ENCODE results near the gene SPOCK2.

Gene SPOCK2

DNA sequence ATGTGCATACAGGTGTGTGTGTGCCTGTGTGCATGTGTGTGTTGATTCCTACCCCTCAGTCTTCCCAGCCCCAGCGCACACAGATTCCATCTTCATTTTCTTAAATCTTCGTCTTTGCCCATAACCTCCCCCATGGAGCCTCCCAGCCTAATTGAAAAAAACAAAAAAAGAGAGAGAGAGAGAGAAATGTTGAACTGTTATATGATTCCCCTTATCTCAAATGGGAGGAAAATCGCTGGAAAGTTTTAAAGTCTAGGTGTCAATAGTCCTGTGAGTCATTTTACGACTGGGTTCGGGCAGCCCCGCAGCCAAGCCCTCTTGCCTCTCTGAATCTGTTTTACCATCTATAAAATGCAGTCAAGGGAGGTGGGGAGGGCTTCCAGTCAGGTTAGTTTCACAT, 60.9 kb downstream of the SPOCK2 start:
- DNase-seq (ENCODE audit: low spot score) = no peak

DNA sequence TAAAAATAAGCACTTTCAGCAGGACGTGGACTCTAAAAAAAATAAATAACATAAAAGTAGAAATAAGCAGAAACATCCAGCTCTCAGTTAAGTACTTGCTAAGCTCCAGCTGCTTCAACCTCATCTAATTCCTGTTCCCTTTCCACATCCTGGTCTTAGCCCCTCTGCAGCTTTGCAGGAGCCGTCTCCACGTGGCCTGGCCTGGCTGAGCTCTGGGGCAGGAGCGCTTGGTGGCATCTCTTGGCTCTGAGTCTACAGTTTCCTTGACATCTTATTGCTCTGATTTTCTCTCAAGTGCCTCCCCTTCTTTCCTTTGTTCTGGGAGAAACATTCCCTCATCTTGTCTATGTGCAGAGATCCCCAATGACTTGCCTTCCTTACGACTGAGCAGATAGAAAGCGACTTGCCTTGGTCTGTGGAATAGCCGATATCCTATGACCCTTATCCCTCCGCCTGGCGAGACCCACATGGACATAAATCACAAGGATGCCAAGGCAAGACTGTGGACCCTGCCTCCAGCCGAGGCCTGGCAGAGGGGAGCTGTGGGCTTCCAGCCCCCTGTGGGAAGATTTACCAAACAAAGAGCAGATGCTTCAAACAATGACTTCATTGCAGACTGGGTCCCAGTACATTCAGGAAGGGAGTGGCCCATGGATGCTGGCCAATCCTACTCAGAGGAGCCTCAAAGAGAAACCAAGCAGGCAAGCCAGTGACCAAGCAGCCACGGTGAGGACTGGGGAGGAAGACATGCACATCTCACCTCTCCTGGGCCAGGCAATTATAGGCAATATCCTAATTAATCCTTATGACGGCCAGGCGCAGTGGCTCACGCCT, 61.9 kb downstream of the SPOCK2 start:
- DNase-seq (ENCODE audit: low spot score) = no peak

DNA sequence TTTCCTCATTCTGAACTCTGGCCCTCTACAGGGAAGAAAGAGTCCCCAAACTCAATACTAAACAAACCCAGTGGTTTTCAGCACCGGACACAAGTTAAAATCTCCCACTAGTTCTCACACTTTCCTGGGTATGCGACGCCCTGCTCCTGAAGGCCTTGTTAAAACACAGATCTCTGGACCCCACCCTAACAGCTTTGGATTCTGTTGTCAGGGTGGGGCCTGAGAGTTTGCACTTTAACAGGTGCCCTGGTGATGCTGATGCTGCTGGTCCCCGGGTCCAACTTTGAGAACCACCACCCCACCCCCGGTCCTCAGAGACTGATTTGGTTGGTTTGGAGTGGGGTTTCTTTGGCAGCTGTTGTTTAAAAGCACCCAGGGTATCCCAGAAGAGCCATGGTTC, 62.5 kb downstream of the SPOCK2 start:
- DNase-seq (ENCODE audit: low spot score) = no peak

DNA sequence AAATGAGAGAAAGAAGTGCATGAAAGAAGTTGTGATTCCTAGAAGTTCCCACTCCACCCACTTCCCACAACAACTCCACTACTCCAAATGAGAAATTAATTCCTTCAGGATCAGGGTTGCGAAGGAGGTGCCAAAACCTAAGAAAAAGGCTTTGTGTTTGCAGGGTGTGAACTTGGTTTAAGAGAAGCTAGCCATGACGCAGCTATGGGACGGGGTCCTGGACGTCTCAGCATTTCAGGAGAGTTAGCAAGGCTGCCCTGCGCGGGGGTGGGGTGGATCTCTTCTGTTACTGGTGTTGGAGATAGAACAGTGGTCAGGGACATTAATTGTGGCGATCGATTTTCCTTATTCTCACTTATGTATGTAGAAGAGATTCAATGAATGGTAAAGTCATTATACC, 63.0 kb downstream of the SPOCK2 start:
- DNase-seq (ENCODE audit: low spot score) = no peak

DNA sequence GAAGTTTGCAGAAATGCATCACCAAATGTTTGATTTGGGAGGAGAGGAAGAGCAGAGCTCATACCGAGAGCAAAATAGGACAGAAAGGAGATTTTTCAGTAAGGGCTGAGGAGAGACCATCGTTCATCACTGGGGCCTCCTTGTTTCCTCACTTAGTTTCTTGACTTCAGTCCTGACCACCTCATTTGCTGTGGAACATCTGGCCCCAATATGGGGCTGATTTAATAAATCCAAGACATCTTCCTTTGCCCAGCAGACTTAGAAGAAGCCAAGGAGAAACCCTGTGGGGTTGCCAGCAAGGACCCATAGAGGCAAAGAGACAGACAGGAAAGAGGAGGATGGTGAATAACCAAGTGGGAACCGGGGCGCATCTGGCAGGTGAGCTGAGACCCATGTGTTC, 63.8 kb downstream of the SPOCK2 start:
- no peak for DNase-seq (ENCODE audit: low spot score)

DNA sequence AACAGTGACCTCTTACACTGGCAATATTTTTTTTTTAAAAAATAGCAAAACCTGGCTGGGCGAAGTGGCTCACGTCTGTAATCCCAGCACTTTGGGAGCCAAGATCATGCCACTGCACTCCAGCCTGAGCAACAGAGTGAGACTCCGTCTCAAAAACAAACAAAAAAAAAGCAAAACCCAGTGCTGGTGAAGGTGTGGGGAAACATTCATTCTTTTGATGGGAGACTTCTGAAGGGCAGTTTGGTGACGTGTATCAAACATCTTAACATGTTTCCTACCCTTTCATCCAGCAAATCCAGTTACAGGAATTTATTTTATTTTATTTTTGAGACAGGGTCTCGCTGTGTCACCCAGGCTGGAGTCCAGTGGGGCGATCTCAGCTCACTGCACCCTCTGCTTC, 66.1 kb downstream of the SPOCK2 start:
- DNase-seq (ENCODE audit: low spot score) = no peak

DNA sequence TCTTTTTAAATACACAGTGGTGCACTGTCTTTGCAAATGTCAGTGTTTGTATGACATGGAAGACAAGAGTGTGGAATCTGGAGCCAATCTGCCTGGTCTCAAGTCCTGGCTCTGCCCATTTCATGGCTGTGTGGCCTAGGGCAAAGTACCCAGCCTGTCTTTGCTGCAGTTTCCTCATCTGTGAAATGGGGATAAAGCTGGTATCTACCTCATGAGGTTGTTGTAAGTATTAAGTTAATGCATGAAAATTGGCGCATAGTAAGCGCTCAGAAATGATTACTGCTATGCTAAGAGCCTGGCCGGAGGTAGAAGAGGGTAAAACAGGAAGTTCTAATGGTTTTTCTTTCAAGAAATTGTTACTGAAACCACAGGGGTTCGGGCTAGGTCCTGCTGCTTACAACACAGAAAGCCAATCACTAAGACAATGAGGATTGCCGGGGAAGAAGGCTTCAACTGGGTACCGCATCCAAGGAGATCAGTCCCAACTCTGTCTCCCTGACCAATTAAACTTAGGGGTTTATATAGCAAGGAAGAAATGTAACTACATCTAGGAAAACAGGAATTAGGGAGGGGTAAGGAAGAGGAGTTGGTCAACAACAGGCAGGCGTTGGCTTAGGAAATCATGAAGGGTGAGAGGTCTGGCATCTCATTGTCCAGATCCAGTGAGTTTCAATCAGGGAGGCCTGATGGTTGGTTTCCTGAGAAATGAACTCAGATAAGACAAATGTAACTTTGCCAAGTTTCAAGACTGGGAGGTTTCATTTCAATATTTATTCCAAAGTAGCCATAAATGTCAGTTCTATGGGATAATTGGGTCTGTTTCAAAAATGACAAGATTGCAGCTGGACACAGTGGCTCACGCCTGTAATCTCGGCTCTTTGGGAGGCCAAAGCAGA, 67.2 kb downstream of the SPOCK2 start:
- no peak for DNase-seq (ENCODE audit: low spot score)

DNA sequence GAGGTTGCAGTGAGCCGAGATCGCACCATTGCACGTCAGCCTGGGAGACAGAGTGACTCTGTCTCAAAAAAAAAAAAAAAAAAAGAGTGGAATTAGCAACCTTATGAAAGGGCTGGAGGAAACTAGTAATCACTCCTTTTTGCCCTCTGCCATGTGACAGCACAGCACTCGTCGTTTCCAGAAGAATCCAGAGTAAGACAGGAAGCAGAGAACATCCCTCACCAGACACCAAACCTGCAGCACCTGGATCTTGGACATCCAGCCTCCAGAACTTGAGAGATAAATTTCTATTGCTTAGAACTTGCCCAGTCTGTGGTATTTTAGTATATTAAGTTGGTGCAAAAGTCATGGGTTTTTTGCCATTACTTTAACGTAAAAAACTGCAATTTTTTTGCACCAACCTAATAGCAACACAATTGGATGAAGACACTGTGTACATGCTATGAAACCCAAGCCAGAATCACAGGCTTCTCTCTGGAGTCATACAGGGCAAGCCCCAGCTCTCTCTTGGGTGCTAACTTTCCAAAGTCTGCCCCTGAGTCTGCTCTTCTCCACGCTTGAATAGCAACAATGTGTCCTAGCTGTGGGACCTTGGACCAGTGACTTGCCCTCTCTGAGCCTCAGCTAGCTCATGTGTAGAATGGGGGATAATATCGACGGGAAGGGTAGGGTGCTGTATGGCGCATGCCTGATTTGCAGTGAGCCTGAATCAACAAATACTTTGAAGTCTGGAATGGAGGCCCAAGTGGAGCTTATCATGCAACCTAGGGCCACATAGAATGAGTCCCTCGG, 69.1 kb downstream of the SPOCK2 start:
- DNase-seq (ENCODE audit: low spot score) = no peak

DNA sequence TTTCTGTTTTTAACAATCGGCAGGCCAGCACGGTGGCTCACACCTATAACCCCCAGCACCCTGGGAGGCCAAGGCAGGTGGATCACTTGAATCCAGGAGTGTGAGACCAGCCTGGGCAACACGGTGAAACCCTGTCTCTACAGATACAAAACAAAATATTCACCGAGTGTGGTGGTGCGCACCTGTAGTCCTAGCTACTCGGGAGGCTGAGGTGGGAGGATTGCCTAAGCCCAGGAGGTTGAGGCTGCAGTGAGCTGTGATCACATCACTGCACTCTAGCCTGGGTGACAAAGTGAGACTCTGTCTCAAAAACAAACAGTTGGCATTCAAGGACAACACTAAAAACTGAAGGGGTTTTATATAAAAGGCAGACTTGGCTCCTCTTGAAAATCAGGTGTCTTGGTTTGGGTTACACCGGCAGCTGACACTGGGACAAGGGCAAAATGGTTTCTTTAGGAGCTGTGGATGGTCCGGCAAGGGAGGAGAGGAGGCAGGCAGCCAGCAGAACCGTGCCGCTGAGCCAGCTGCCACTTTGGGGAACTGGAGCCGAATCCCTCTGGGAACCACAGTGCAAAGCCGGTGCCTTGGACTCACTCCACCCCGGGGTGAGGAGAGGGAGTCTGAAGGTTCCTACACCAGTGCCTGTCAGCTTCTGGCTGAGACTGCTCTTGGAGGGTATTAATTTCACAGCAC, 71.6 kb downstream of the SPOCK2 start:
- DNase-seq (ENCODE audit: low spot score) = no peak

DNA sequence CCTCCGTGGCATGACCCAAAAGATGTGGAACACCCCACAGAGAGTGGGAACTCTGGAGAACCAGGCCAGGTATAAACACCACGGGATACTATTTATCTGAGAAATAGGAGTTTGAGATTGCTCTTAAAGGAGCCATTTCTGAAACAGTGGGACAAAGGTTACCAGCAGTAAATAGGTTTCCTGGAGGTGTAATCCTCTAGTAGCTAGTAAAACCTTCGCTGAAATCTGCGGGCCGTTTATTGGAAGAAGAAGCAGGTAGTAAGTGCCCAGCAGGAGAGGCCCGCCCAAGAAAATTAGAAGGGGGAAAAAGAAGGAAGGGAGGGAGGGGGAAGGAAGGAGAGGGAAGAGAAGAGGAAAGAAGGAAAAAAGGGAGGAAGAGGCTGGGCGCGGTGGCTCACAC, 72.5 kb downstream of the SPOCK2 start:
- no peak for DNase-seq (ENCODE audit: low spot score)

DNA sequence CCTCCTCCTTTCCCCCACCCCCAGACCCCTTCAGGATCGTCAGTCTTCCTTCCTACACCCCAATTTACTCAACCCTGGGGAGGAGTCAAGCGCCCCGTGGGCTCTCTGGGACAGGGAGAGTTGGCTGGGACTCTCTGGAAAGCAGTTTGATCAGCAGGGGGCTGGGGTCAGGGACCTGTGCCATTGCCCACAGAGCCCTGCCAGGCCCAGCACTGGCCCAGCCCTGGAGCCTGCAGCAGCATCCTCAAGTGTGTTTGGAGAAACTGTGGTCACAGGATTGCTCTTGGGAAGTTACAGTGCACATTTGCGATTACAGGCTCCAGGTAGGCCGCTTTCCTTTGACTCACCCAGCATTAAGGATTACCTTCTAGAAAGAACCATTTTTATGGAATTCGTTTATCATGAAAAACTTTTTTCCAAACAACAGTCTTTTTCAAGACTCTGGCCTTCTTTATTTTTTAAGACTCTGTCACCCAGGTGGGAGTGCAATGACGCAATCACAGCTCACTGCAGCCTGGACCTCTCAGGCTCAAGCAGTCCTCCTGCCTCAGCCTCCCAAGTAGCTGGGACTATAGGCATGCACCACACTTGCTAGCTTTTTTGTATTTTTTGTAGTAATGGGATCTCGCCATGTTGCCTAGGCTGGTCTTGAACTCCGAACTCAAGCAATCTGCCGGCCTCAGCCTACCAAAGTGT, 73.4 kb downstream of the SPOCK2 start:
- no peak for DNase-seq (ENCODE audit: low spot score)

DNA sequence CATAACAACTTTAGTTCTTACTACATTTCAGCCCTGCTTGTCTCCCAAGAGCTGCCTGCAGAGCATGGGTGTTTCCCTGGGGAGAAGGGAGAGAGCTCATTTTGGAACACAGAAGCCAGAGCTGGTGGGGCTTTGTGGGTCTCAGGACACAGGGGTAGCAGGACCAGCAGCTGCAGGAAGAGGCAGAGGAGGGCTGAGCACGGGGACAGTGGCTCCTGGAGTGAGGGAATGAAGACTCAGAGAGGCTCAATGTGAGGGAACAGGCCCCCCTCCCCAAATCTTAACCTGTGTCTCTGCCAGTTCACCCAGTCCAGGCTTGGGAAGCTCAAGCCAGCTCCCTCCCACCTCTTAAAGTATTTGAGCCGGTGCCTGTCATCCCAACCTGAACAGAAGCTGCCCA, 74.2 kb downstream of the SPOCK2 start:
- no peak for DNase-seq (ENCODE audit: low spot score)

DNA sequence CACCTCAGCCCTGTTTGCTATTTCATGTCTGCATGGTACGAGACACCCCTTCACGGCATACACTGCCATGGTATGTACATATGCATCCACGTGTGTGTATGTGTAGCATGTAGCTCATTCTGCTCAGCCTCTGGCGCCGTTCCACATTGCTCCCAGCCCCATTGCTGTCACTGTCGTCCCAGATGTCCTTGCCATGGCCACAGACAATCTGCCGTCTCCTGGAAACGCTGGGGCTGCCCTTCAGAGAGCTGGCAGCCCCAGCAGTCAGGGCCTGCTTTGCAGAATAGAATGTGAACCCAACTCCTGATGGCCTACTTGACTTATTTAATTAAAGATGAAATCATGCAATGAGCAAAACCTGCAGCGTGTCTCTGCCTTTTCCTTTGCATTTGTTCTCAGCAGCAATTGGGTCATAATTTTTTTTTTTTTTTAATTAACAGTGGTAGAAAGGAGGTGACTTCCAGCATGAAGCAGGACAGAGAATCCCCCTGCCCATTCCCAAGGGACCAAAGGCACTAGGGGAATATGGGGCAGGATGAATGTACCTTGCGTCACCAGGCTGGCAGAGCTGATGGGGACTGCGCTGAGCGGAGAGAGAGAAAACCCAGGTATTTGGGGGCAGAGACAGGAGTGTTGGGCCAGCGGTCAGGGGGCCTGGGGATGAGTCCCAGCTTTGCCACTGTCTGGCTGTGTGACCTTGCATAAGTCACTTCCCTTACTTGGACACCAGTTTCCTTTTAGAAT, 75.0 kb downstream of the SPOCK2 start:
- no peak for DNase-seq (ENCODE audit: low spot score)

DNA sequence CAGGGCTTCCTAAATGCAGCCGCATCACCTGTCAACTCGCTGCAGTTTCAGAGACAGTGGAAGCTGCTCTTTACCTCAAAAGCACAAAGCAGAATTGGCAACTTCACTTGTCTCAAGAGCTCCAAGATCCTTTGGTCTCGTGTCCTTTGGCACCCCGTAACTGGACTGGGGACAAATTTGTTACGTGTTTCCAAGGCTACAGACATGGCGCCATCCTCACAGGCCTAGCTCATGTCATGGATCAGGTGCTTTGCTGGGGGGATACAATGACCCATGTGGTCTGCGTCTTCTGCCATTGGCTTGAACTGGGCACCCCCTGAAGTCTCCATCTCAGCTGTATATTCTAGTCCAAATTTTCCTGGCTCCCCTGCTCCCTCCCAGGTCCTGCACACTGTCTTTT, 75.6 kb downstream of the SPOCK2 start:
- no peak for DNase-seq (ENCODE audit: low spot score)

DNA sequence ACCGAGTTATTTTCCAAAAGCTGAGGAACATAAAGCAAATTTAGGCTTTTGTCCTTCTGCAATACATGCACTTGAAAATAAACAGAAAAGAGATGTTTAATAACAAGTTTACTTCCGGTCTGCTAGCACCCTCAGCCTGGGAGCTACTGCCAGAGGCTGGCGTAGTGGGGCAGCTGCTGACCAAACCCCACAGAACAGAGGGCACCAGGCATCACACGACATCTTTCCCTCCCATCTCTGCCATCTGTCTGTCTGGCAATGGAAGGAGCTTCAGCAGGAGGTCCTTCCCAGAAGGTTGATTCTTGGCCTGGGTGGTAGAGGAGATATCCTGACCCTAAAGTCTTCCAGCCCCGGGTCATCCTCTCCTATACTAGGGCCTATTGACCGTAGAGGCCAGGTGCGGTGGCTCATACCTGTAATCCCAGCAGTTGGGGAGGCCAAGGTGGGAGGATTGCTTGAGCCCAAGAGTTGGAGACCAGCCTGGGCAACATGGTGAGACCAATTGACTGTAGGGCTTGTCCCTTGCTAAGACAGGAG, 76.3 kb downstream of the SPOCK2 start:
- no peak for DNase-seq (ENCODE audit: low spot score)

DNA sequence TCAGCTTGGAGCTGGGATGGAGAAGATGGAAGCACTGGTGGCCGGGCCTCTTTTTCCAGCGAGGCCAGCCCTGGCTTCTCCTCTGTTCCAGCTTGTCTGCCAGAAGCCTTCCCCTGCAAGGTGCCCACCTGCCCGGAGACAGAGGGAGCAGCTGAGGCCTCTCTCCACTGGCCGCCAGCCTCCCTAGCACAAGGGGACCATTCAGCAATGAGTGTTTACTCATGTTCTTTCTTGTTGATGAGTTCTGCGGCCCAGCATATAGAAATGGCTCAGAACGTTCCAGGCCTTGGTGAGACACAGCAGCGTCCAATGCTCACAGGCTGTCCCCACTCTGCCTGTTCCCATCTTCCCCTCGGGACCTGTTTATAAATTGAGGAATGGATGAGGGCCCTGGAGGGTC, 76.9 kb downstream of the SPOCK2 start:
- DNase-seq (ENCODE audit: low spot score) = no peak

DNA sequence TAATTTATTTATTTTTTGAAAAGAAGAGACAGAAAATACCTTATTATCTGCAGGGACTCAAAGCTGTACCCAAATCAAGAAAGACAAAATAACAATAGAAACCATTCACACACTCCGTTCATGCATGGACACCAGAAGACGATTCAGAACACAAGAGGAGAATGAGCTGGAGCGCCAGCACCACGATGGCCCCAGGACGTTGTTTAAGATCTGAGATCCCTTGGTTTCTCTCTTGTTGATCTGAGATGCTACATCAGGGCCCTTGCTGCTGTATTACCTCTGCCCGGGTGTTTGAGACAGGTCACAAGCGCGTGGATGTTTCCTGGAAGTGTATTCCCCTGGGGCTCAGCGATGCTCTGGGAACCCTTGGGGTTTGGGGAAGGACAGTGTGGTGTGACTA, 77.3 kb downstream of the SPOCK2 start:
- no peak for DNase-seq (ENCODE audit: low spot score)

DNA sequence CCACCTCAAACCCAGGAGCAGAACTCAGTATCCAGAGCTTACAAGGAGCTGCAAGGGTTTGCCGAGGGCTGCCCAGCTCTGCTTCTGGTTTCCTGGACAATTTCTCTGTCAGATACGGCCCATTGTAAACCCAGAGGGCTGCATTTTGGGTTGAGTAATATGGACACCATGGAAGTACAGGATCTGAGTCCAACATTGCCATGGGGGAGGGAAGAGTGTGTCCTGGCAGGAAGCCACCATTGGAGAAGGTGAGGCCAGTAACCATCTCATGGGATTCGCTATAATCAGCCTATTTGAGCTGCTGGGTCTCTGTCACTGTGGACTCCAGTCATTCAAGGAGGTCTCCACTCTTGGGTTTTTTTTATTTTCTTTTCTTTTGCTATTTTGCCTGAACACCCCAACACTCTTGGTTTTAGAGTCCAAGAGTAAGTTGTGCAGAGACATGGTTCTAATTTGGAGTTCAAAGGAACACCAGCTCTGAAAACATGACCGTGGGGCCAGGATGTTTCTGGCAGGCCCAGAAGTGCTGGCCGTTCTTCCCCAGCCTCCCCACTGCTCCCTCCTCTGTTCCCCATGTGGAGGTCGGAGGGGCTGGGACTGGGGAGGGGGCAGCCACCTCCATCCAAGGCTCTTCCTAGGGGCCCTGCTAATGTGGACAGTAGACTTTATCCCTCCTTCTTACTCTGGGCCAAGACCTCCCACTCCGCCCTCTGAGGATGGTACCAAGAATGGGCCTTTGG, 77.9 kb downstream of the SPOCK2 start:
- DNase-seq (ENCODE audit: low spot score) = no peak

DNA sequence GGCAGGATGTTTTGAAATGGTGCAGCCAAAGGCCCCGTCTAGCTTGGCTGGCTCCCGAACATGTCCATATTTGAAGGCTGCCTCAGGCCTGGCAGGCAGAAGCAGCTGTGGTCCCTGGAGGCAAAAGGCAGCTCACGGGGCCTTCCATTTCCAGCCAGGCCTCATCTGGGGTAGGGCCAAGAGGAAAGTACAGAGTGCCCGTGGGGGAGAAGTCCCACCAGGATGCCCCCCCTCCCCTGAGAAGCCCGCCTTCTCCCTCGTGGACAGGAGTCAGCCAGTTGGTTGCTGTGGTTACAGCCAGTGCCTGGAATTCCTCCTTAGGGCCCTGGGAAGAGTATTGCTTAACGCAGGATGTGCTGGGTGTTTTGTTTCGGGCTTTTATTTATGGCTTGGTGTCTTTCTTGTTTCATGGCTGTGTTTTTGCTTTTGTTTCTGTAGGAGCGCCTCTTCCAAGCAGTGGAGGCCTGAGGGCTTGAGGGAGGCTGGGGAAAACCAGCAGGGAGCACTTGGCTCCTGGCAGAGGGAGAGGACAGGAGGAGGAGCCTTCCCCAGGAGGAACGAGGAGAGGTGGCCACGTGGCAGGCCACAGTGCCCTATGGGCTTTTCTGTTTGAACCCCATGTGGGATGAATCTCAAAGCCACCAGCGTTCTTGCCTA, 78.8 kb downstream of the SPOCK2 start:
- no peak for DNase-seq (ENCODE audit: low spot score)
